Choroid plexus epithelial cell (primary cell): ENCODE results near the gene PCBP3.

Source experiments
- DNase-seq: peaks from one replicate; pipeline ENCODE4 v3.0.0-alpha.2; 2010; ENCODE audit warnings: low read depth
- H3K4me3 ChIP-seq: 2 replicates; pipeline ENCODE4 v1.5.1; 2011; ENCODE audit warnings: low read depth, mild to moderate bottlenecking, control low read depth, low read length, moderate library complexity
- TF ChIP-seq, protein P1 (sequence below): conservative IDR thresholded peaks from 2 replicates; pipeline ENCODE4 v1.5.1; 2011; ENCODE audit warnings: low read depth, mild to moderate bottlenecking, control low read depth, inconsistent platforms, low read length, moderate library complexity

The PCBP3 gene

DNA sequence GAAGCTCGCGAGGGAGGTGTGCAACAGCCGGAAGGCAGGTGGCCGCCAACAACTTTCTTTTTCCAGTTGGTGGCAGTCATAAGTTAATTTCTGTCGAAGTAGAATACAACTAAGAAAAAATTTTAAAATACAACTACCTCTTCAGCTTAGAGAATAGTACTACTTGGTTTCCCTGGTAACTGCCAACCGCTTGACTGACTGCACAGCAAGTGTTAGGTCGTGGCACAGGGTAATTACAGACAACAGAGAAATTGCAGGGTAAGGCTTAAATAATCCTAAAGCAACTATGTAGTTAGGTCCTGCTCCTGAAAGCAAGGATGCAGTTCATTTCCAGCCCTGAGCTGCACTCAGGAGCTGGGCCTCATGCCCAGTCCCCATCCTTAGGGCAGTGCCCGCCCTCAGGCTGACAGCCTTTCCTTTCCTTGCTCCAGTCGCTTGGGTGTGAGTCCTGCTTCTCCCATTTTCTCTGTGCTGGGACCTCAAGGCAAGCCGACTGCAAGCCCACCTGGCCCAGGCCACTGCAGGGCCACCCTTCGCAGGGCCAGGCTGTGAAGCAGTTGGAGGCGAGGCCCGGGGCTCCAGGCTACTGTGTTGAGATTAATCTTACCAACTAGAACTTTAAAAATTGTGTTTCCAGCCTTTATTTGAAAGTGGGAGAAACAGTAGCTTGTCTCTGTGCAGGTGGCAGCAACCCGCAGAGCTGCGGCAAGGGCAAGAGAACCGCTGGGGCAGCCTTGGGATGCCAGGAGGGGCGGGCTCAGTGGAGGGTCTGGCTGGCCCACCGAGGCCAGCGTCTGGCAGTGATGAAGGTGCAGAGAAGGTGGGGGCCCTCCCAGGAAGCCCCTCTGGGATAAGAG, 148.3 kb downstream of the PCBP3 start:
- DNase-seq: no peak
- H3K4me3 ChIP-seq: no peak overlapping the region
- TF ChIP-seq, protein P1, sequence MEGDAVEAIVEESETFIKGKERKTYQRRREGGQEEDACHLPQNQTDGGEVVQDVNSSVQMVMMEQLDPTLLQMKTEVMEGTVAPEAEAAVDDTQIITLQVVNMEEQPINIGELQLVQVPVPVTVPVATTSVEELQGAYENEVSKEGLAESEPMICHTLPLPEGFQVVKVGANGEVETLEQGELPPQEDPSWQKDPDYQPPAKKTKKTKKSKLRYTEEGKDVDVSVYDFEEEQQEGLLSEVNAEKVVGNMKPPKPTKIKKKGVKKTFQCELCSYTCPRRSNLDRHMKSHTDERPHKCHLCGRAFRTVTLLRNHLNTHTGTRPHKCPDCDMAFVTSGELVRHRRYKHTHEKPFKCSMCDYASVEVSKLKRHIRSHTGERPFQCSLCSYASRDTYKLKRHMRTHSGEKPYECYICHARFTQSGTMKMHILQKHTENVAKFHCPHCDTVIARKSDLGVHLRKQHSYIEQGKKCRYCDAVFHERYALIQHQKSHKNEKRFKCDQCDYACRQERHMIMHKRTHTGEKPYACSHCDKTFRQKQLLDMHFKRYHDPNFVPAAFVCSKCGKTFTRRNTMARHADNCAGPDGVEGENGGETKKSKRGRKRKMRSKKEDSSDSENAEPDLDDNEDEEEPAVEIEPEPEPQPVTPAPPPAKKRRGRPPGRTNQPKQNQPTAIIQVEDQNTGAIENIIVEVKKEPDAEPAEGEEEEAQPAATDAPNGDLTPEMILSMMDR: no peak

DNA sequence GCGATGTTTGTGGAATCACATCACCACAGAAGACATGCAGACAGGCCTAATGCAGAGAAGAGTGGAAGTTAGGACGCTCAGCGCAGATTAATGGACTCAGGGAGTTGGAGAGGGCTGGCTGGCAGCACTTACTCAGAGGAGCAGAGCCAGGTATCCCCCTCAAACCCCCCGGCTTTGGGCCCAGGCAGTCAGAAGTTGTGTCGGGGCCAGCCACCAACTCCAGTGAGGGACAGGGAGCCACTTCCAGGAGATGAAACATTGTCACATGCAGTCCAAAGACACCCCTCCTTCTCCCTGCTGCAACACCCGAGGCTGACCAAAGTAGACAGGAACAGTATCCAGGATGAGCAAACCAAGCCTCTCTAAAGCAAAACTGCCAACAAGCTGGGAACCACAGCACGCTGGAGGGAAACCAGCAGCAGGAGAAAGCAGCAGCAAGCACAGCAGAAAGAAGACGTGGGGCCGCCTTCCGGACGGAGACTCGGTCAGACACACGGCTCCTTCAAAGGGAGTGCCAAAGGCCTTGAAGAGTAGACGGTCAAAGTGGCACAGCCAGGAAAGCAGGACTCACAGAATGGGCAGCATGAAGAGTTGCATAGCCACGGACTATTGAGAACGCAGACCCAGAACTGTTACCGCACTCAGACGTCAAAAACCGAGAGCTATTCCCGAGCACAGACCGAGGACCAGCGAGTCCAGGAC, 149.3 kb downstream of the PCBP3 start:
- no peak for DNase-seq
- TF ChIP-seq, protein P1: no peak
- no peak overlapping the region for H3K4me3 ChIP-seq

DNA sequence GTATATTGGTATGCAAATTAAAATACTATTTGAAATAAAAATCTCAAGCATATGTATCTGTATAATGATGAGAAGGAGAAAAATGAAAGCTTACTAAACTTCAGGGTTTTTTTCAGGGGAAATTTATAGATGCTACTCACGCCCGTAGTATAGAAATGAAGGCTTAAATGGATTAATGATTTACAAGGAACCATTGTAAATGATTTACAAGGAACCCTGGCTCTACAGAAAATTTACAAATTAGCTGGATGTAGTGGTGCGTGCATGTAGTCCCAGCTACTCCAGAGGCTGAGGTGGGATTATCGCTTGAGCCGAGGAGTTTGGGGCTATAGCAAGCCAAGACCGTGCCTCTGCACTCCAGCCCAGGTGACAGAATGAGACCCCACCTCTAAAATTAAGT, 150.5 kb downstream of the PCBP3 start:
- H3K4me3 ChIP-seq: no peak overlapping the region
- DNase-seq: no peak
- TF ChIP-seq, protein P1: no peak

DNA sequence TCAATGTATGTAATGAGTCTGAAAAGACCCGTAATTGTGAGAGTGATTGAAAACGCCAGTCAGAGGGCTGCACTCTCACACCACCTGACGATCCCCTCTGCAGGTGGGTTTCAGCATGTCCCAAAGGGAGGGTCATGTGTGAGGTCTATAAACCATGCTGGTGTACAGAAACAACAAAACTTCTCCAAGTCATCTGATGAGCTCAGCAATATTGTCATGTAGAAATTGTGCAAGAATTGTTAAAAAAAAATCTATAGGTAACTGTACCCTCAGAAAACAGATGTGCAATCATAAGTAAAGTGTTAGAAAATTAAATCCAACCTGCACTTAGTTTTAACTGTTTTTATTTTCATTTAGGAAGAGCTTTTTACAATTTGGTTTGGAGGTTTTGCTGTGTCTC, 152.5 kb downstream of the PCBP3 start:
- no peak overlapping the region for H3K4me3 ChIP-seq
- TF ChIP-seq, protein P1: no peak
- no peak for DNase-seq

DNA sequence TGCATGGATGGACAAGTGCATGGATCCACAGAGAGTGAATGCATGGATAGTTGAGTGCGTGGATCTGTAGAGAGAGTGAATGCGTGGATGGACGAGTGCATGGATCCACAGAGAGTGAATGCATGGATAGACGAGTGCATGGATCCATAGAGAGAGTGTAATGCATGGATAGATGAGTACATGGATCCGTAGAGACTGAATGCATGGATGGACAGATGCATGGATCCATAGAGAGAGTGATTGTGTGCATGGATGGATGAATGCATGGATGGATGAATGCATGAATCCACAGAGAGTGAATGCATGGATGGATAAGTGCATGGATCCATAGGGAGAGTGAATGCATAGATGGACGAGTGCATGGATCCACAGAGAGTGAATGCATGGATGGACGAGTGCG, 153.8 kb downstream of the PCBP3 start:
- TF ChIP-seq, protein P1: no peak
- no peak overlapping the region for H3K4me3 ChIP-seq
- no peak for DNase-seq

DNA sequence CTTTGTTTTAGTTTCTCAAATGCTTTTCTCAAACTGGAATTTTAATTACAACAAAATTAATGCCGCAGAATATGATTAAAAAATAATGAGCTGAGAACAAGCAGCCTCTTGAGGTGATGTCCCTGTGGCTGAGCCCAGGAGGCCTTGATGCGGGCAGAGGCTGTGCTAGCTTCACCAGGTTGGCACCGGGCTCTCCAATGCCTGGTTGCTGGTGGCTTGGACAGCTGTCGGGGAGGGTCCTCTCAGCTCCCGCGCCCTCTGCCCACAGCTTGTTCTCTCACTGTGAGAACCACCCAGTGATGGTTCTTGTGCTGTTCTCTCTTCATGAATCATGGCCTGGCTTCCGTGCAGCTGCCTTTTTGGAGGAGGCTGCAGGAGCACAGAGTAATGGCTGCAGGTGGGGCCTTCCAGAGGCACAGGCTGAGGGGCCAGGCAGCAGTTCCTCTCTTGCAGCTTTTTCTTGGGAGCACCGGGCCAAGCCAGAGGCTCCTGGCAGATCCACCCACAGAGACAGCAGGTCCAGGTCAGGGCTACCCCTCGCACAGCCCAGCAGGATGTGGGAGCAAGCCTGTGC, 156.3 kb downstream of the PCBP3 start:
- no peak overlapping the region for H3K4me3 ChIP-seq
- TF ChIP-seq, protein P1: no peak
- DNase-seq: no peak
